Stimulated activated CD4-positive, alpha-beta T cell treated with anti-CD3 and anti-CD28 coated beads, TNF-alpha, amount 100 ng/mL, for 1 hour (primary cell): Measurements from ENCODE around the gene TAOK2.
A peak's percentile ranks its signal among the peaks of the same experiment; 100 is the strongest.
"Not testable (repeated sequence)": the region's sequence is repeated elsewhere in the genome, so short reads cannot be mapped to it uniquely, and the experiment has no call there.

Experiments
- DNase-seq, 3 donors: peaks; one replicate each; pipeline ENCODE4 v3.0.0-alpha.2; 2020; ENCODE audit warnings: low read depth in 3 of 3, low spot score in 1 of 3

TAOK2 gene

GRCh38 chr16:30002614-30003346, 29.1 kb downstream of the TAOK2 start:
- no peak for DNase-seq

GRCh38 chr16:30003670-30004423, 30.2 kb downstream of the TAOK2 start:
- no peak for DNase-seq

GRCh38 chr16:30004424-30004776, 30.7 kb downstream of the TAOK2 start:
- no peak for DNase-seq

GRCh38 chr16:30004811-30005242, 31.2 kb downstream of the TAOK2 start:
- no peak for DNase-seq

- peak in 1 of 3 donors; percentile 22 for DNase-seq
Measured at GRCh38 chr16:30005341-30006094, 31.9 kb downstream of the TAOK2 start.

GRCh38 chr16:30006095-30006473, 32.4 kb downstream of the TAOK2 start:
- no peak for DNase-seq

GRCh38 chr16:30006659-30007377, 33.1 kb downstream of the TAOK2 start:
- no peak for DNase-seq

- no peak for DNase-seq
Measured at GRCh38 chr16:30007378-30007895, 33.8 kb downstream of the TAOK2 start.

GRCh38 chr16:30009085-30009862, 35.6 kb downstream of the TAOK2 start:
- DNase-seq, result no peak

- no peak for DNase-seq
Measured at GRCh38 chr16:30009990-30010843, 36.5 kb downstream of the TAOK2 start.

GRCh38 chr16:30010844-30011713, 37.4 kb downstream of the TAOK2 start, which contains the start of gene DOC2A:
Gene DOC2A (minus strand): TSS chr16:30011027. CDS start chr16:30010222, 805 bp downstream.
- DNase-seq, result peak in 1 of 3 donors; percentile 19

GRCh38 chr16:30011714-30012504, 38.2 kb downstream of the TAOK2 start:
- DNase-seq, result no peak

GRCh38 chr16:30012598-30012997, 38.9 kb downstream of the TAOK2 start:
- not testable (repeated sequence) for DNase-seq

- DNase-seq, result not testable (repeated sequence)
Measured at GRCh38 chr16:30015450-30015849, 41.8 kb downstream of the TAOK2 start.

- no peak for DNase-seq
Measured at GRCh38 chr16:30016555-30017276, 43.0 kb downstream of the TAOK2 start.

- no peak for DNase-seq
Measured at GRCh38 chr16:30017277-30017656, 43.6 kb downstream of the TAOK2 start.

- not testable (repeated sequence) for DNase-seq
Measured at GRCh38 chr16:30017937-30018336, 44.3 kb downstream of the TAOK2 start.
